ENCODE data around the gene XPNPEP1. TPM values are rescaled to one million over a fixed set of nuclear protein-coding genes. Genes with fewer than 3 reads are reported as not detected.

Gene XPNPEP1
- total and polyA plus RNA-seq, 2 of the 4 experiments (the other 2 are of a cell fraction) = 164 to 311 TPM

DNA sequence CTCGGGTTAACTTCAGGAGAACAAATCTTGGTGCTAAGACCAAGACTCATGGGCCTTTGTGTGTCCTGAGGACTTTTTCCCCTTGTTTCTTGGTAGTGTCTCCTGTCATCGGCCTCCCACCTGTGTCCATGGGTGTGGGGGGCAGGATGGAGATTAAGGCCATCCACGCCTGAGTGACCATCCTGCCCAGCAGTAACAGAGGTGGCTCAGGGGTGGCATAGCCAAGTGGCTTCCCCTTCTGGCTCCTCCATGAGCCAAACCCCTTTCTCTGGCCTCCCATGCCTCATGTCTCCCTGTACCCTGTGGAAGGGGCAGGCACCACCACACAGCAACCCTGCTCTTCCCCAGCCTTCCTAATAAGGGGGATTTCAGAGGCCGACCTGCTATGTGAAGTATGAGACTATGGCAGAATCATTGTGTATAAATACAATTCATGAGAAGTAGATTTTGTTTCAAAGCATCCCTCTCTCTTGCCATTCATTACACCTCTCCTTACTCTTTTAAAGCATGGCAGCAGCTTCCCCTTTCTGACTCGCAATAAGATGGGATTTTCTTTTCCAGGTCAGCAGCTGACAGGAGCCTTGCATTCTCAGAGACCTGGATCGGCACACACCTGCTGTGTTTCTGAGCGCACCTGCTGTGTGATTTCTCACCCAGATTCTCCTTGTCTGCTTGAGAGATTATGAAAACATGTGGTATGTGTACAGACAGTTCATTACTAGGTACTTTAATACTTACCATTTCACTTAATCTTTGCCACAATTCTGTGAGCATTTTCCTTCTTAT is 102.5 kb downstream of the XPNPEP1 start:
- POLR2A ChIA-PET (ENCODE audit: unreplicated experiment) = no interaction called here
- Histone ChIP-seq H2BK120ac (ENCODE audit: low read depth, low read length) (no peak overlapping the region), H4K20me1 (ENCODE audit: insufficient read depth, low read length) (no peaks in the 10 kb centered on the region), H3K23ac (ENCODE audit: low read depth, low read length) (no peak overlapping the region), H2AK9ac (replicated peaks; ENCODE audit: low read depth, low read length, poor library complexity) (no peak overlapping the region), H2BK15ac (ENCODE audit: low read depth, low read length) (no peak overlapping the region), H2AFZ (replicated peaks; ENCODE audit: low read length, poor library complexity) (no peak overlapping the region), H3K79me1 (ENCODE audit: low read depth in 1 of 2, low read length in 2 of 2) (no peaks in the 10 kb centered on the region), H3K56ac (ENCODE audit: extremely low read depth, insufficient read depth, low read length) (no peak overlapping the region), H3K4me2 (ENCODE audit: low read depth, low read length) (no peak overlapping the region), H4K8ac (ENCODE audit: low read depth in 2 of 2, low read length in 2 of 2) (no peak overlapping the region), H3K14ac (replicated peaks; ENCODE audit: low read depth, low read length) (no peak overlapping the region), H3K27ac (ENCODE audit: insufficient read depth, low read length) (no peak overlapping the region), H3K18ac (ENCODE audit: low read depth, low read length) (no peak overlapping the region), H3K27me3 (ENCODE audit: control insufficient read depth, insufficient read depth, low read length) (no peaks in the 10 kb centered on the region), H4K5ac (ENCODE audit: low read depth, low read length) (no peak overlapping the region), H3K9ac (ENCODE audit: low read depth, low read length) (no peak overlapping the region), H4K91ac (ENCODE audit: insufficient read depth, low read depth, low read length) (no peak overlapping the region), H3K36me3 (ENCODE audit: control insufficient read depth, insufficient read depth, low read length) (no peaks in the 10 kb centered on the region), H3K9me1 (ENCODE audit: insufficient read depth, low read length) (no peaks in the 10 kb centered on the region), H3K4ac (ENCODE audit: low read depth, low read length) (no peak overlapping the region), H3K9me3 (ENCODE audit: control insufficient read depth, insufficient read depth, low read length) (no peaks in the 10 kb centered on the region), H3K4me1 (ENCODE audit: control insufficient read depth, insufficient read depth, low read length) (no peaks in the 10 kb centered on the region), H2BK20ac (ENCODE audit: low read depth, low read length) (no peak overlapping the region), H2AK5ac (ENCODE audit: low read depth, low read length) (no peak overlapping the region), H2BK5ac (ENCODE audit: low read depth, low read length, poor library complexity, severe bottlenecking) (no peak overlapping the region), H3K4me3 (ENCODE audit: insufficient read depth, low read depth, low read length) (no peak overlapping the region)
- intact Hi-C loops (cut with micrococcal nuclease) = no loop called here
- DNase-seq (no peak), ATAC-seq (ENCODE audit: low read depth) (no peak)
- no TSS peak for BruUV-seq (replicated peaks)
- CTCF ChIA-PET = no interaction called here
- no CpG with 5 or more reads among the region's 7 CpGs for WGBS, 2 experiments (ENCODE audit: extremely low coverage in 2 of 2, insufficient read length in 1 of 2)
- dilution Hi-C loops (cut with HindIII; ENCODE audit: low sequenced_read_pairs, unreplicated experiment) = no loop called here
- no peak for TF ChIP-seq MAZ (IDR thresholded peaks at IDR 0.05; ENCODE audit: borderline replicate concordance, low read depth, low read length)
- no peak for TF ChIP-seq RCOR1 (IDR thresholded peaks at IDR 0.05; ENCODE audit: insufficient replicate concordance, low read length)
- no peak for TF ChIP-seq RAD21 (IDR thresholded peaks at IDR 0.05; ENCODE audit: low read length)
- no peak for TF ChIP-seq POLR2A (IDR thresholded peaks at IDR 0.05; ENCODE audit: low read depth, low read length)
- no peak for TF ChIP-seq RFX5 (IDR thresholded peaks at IDR 0.05; ENCODE audit: low read depth, low read length)
- TF ChIP-seq, protein P1, sequence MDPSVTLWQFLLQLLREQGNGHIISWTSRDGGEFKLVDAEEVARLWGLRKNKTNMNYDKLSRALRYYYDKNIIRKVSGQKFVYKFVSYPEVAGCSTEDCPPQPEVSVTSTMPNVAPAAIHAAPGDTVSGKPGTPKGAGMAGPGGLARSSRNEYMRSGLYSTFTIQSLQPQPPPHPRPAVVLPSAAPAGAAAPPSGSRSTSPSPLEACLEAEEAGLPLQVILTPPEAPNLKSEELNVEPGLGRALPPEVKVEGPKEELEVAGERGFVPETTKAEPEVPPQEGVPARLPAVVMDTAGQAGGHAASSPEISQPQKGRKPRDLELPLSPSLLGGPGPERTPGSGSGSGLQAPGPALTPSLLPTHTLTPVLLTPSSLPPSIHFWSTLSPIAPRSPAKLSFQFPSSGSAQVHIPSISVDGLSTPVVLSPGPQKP (IDR thresholded peaks at IDR 0.05; ENCODE audit: borderline replicate concordance, low read depth, low read length) = no peak
- no peak for TF ChIP-seq FOS (IDR thresholded peaks at IDR 0.05; ENCODE audit: low read depth, low read length)
- no peak for TF ChIP-seq NFE2L2 (IDR thresholded peaks at IDR 0.05; ENCODE audit: low read depth, low read length)
- no peak for TF ChIP-seq BHLHE40 (IDR thresholded peaks at IDR 0.05; ENCODE audit: low read depth, low read length)
- in situ Hi-C loops (cut with MboI; ENCODE audit: low sequenced_read_pairs) = no loop called here

Data from IMR-90 (cell line).